K562 treated with DMSO at 1 percent for 48 hours (cell line): ENCODE results near the gene PRMT6. TPM values are rescaled to one million over a fixed set of nuclear protein-coding genes. Genes with fewer than 3 reads are reported as not detected.

Experiments used
- total RNA-seq: library from RNA; unstranded; fragments of 300-600 nt; gene quantifications from 2 replicates; pipeline ENCODE4 v1.2.3, GENCODE V29; 2022; ENCODE audit warnings: low replicate concordance; ENCODE audit errors: extremely low read depth

Gene PRMT6
- total RNA-seq: not detected in 2 replicates

GRCh38 chr1:107056426-107057196 lies at the start of gene PRMT6:
Gene PRMT6, plus strand, starts transcription at chr1:107056674. Its CDS starts 42 bp downstream, at chr1:107056716.

Other genes starting within 250 kb of the PRMT6 start
- not detected in 2 replicates for gene NTNG1, start 84.4 kb downstream of the PRMT6 start, total RNA-seq